ENCODE measurements around the gene FAM222B.
A peak's percentile ranks its signal among the peaks of the same experiment; 100 is the strongest.

Gene FAM222B

DNA sequence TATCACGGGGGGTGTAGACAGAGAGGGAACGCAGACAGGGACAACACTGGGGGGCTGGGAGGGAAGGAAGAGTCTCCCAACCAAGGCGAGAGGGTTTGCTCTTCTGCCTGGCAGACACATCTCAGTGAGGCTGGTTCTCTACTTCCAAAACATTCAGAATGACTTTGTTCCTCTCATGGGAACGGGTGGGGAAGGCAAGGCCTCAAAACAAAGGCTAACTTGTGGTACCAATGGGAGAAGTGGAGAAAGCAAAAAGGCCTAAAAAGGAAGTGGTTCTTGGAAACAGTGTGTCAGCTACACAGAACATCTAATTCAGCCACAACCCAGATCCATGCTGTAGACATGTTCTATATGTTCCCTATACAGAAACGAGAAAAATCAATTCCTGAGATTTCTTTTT, 47.4 kb upstream of the FAM222B start:
- Histone ChIP-seq H3K27ac (ENCODE audit: low read depth, low read length) (no peak overlapping the region), H3K27me3 (ENCODE audit: control insufficient read depth, low read length) (no peaks in the 10 kb centered on the region), H3F3A (ENCODE audit: control insufficient read depth, insufficient read depth) (peaks cover 10% of the 10 kb centered on the region), H3K79me2 (ENCODE audit: control insufficient read depth, low read length) (peaks cover 23% of the 10 kb centered on the region), H3K9me3 (ENCODE audit: control insufficient read depth, insufficient read depth, low read length) (no peaks in the 10 kb centered on the region), H3K36me3 (ENCODE audit: control insufficient read depth, low read length) (peaks cover 24% of the 10 kb centered on the region), H3K9me2 (replicated peaks; ENCODE audit: control insufficient read depth, low read length) (no peaks in the 10 kb centered on the region), H3K4me3 (ENCODE audit: low read length) (no peak overlapping the region), H4K20me1 (ENCODE audit: control insufficient read depth, insufficient read depth, low read depth, low read length) (no peaks in the 10 kb centered on the region; the same call in 1 of the 2 replicates), H3K4me1 (ENCODE audit: control insufficient read depth, low read length) (peaks cover 66% of the 10 kb centered on the region), H3K4me2 (ENCODE audit: low read length) (no peak overlapping the region)
- TF ChIP-seq, protein P1, sequence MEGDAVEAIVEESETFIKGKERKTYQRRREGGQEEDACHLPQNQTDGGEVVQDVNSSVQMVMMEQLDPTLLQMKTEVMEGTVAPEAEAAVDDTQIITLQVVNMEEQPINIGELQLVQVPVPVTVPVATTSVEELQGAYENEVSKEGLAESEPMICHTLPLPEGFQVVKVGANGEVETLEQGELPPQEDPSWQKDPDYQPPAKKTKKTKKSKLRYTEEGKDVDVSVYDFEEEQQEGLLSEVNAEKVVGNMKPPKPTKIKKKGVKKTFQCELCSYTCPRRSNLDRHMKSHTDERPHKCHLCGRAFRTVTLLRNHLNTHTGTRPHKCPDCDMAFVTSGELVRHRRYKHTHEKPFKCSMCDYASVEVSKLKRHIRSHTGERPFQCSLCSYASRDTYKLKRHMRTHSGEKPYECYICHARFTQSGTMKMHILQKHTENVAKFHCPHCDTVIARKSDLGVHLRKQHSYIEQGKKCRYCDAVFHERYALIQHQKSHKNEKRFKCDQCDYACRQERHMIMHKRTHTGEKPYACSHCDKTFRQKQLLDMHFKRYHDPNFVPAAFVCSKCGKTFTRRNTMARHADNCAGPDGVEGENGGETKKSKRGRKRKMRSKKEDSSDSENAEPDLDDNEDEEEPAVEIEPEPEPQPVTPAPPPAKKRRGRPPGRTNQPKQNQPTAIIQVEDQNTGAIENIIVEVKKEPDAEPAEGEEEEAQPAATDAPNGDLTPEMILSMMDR (IDR thresholded peaks at IDR 0.05; ENCODE audit: low read depth, low read length, poor library complexity, severe bottlenecking): no peak
- no peak for TF ChIP-seq EZH2phosphoT487 (IDR thresholded peaks at IDR 0.05; ENCODE audit: borderline replicate concordance, low read length)

DNA sequence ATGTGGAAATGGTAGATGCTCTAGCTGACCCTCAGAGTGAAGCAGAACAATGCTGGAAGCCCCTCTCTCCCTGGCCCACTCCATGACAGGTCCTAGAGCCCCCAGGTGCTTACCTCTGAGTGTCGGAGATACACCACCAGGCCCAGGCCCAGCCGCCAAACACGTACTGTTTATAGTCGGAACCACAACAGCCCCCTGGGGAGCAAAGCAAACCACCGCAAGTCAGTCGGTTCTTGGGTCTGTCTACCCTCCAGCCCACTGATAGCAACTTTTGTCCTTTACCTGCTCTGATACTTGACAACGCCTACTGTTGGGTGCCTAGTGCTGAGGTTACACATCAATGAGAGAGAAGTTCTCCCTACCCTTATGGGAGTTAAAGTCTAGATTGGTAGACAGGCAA, 46.2 kb upstream of the FAM222B start:
- H3F3A ChIP-seq (ENCODE audit: control insufficient read depth, insufficient read depth): peaks cover 7% of the 10 kb centered on the region
- H3K36me3 ChIP-seq (ENCODE audit: control insufficient read depth, low read length): peaks cover 21% of the 10 kb centered on the region
- TF ChIP-seq EZH2phosphoT487 (IDR thresholded peaks at IDR 0.05; ENCODE audit: borderline replicate concordance, low read length): no peak
- TF ChIP-seq, protein P1 (IDR thresholded peaks at IDR 0.05; ENCODE audit: low read depth, low read length, poor library complexity, severe bottlenecking): no peak
- no peaks in the 10 kb centered on the region for H3K9me3 ChIP-seq (ENCODE audit: control insufficient read depth, insufficient read depth, low read length)
- H3K4me2 ChIP-seq (ENCODE audit: low read length): peak overlapping the region; percentile 6
- H3K79me2 ChIP-seq (ENCODE audit: control insufficient read depth, low read length): peaks cover 18% of the 10 kb centered on the region
- H4K20me1 ChIP-seq (ENCODE audit: control insufficient read depth, insufficient read depth, low read depth, low read length): no peaks in the 10 kb centered on the region; the same call in 1 of the 2 replicates
- H3K27me3 ChIP-seq (ENCODE audit: control insufficient read depth, low read length): no peaks in the 10 kb centered on the region
- no peak overlapping the region for H3K27ac ChIP-seq (ENCODE audit: low read depth, low read length)
- H3K4me3 ChIP-seq (ENCODE audit: low read length): no peak overlapping the region
- no peaks in the 10 kb centered on the region for H3K9me2 ChIP-seq (replicated peaks; ENCODE audit: control insufficient read depth, low read length)
- peaks cover 56% of the 10 kb centered on the region for H3K4me1 ChIP-seq (ENCODE audit: control insufficient read depth, low read length)

DNA sequence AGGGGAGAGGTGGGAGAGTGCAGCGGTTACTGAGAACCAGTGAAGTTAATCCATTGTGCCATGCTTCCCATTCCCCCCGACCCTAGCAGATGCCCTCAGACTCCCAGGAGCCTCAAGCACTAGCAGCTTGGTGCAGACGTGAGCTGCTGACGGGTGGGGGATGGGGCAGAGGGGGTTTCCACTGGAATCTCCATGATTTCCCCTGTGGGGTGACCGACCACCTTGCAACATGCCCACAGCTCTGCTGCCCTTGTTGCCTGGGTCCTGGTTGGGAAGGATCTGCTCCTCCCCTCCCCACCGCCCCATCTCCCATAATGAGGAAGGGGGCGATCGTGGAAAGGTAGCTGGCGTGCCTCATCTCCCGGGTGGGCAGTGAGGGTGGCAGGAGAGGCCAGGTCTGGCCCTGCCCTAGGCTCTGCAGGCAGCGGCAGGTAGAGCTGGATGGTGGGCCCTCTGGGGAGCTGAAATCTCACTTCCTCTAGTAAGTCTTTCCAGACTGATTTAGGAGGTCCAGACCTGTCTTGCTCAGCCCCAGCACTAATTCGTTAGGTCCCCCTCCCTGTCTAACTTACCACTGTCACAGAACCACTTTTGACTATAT, 45.4 kb upstream of the FAM222B start:
- no peaks in the 10 kb centered on the region for H3K9me2 ChIP-seq (replicated peaks; ENCODE audit: control insufficient read depth, low read length)
- no peak overlapping the region for H3K4me2 ChIP-seq (ENCODE audit: low read length)
- peaks cover 47% of the 10 kb centered on the region for H3K4me1 ChIP-seq (ENCODE audit: control insufficient read depth, low read length)
- no peaks in the 10 kb centered on the region; the same call in 1 of the 2 replicates for H4K20me1 ChIP-seq (ENCODE audit: control insufficient read depth, insufficient read depth, low read depth, low read length)
- H3K27me3 ChIP-seq (ENCODE audit: control insufficient read depth, low read length): no peaks in the 10 kb centered on the region
- TF ChIP-seq, protein P1 (IDR thresholded peaks at IDR 0.05; ENCODE audit: low read depth, low read length, poor library complexity, severe bottlenecking): no peak
- no peak for TF ChIP-seq EZH2phosphoT487 (IDR thresholded peaks at IDR 0.05; ENCODE audit: borderline replicate concordance, low read length)
- no peaks in the 10 kb centered on the region for H3K9me3 ChIP-seq (ENCODE audit: control insufficient read depth, insufficient read depth, low read length)
- peaks cover 3% of the 10 kb centered on the region; the same call in 1 of the 2 replicates for H3F3A ChIP-seq (ENCODE audit: control insufficient read depth, insufficient read depth)
- no peak overlapping the region for H3K4me3 ChIP-seq (ENCODE audit: low read length)
- H3K36me3 ChIP-seq (ENCODE audit: control insufficient read depth, low read length): peaks cover 15% of the 10 kb centered on the region; the same call in 1 of the 2 replicates
- peaks cover 14% of the 10 kb centered on the region for H3K79me2 ChIP-seq (ENCODE audit: control insufficient read depth, low read length)
- no peak overlapping the region for H3K27ac ChIP-seq (ENCODE audit: low read depth, low read length)

Measured in DOHH2 (cell line).